H9 (cell line): ENCODE results near the gene MED29. TPM values are rescaled to one million over a fixed set of nuclear protein-coding genes. Genes with fewer than 3 reads are reported as not detected.

Experiments
- DNase-seq: peaks from one replicate; pipeline ENCODE4 v3.0.0-alpha.2; 2017
- H2AFZ ChIP-seq: one replicate; pipeline ENCODE4 v1.6.1; 2013; ENCODE audit warnings: mild to moderate bottlenecking, low read length, control low read depth, moderate library complexity
- H2AK5ac ChIP-seq: 2 replicates; pipeline ENCODE4 v1.6.1; 2013; ENCODE audit warnings: low read length, control low read depth, mixed read lengths; ENCODE audit not compliant: insufficient read length
- H2BK120ac ChIP-seq: one replicate; pipeline ENCODE4 v1.6.1; 2013; ENCODE audit warnings: low read depth, mild to moderate bottlenecking, low read length, control low read depth, inconsistent platforms; ENCODE audit not compliant: poor library complexity, severe bottlenecking
- H2BK12ac ChIP-seq: 2 replicates; pipeline ENCODE4 v1.6.1; 2013; ENCODE audit warnings: low read length, control low read depth, mixed read lengths, low read depth; ENCODE audit not compliant: insufficient read length
- H2BK15ac ChIP-seq: 2 replicates; pipeline ENCODE4 v1.6.1; 2013; ENCODE audit warnings: low read depth, low read length, control low read depth
- H2BK20ac ChIP-seq: one replicate; pipeline ENCODE4 v1.6.1; 2013; ENCODE audit warnings: low read depth, mild to moderate bottlenecking, low read length, control low read depth, inconsistent platforms; ENCODE audit not compliant: poor library complexity, severe bottlenecking
- H2BK5ac ChIP-seq: 2 replicates; pipeline ENCODE4 v1.6.1; 2013; ENCODE audit warnings: low read length, control low read depth, mixed read lengths; ENCODE audit not compliant: insufficient read length
- H3K14ac ChIP-seq: 2 replicates; pipeline ENCODE4 v1.6.1; 2013; ENCODE audit warnings: low read length, control low read depth; ENCODE audit not compliant: insufficient read depth
- H3K18ac ChIP-seq: 2 replicates; pipeline ENCODE4 v1.6.1; 2013; ENCODE audit warnings: low read depth, mild to moderate bottlenecking, mixed read lengths, low read length, control low read depth; ENCODE audit not compliant: insufficient read length
- H3K23ac ChIP-seq: 2 replicates; pipeline ENCODE4 v1.6.1; 2013; ENCODE audit warnings: low read length, control low read depth, mixed read lengths, low read depth; ENCODE audit not compliant: insufficient read length
- H3K23me2 ChIP-seq: 2 replicates; pipeline ENCODE4 v1.6.1; 2013; ENCODE audit warnings: low read depth, mild to moderate bottlenecking, mixed read lengths, low read length, control low read depth; ENCODE audit not compliant: insufficient read length, poor library complexity, severe bottlenecking
- H3K27ac ChIP-seq: 2 replicates; pipeline ENCODE4 v1.5.1; 2013; ENCODE audit warnings: low read length, control low read depth, mixed read lengths, low read depth; ENCODE audit not compliant: insufficient read length
- H3K27me3 ChIP-seq: 2 replicates; pipeline ENCODE4 v1.6.1; 2013; ENCODE audit warnings: low read length, control low read depth, inconsistent platforms; ENCODE audit not compliant: insufficient read depth
- H3K4ac ChIP-seq: 2 replicates; pipeline ENCODE4 v1.6.1; 2013; ENCODE audit warnings: low read depth, mild to moderate bottlenecking, control low read depth, inconsistent platforms, low read length, moderate library complexity
- H3K4me1 ChIP-seq: 2 replicates; pipeline ENCODE4 v1.6.1; 2013; ENCODE audit warnings: low read length, control low read depth, inconsistent platforms; ENCODE audit not compliant: insufficient read depth
- H3K4me2 ChIP-seq: 2 replicates; pipeline ENCODE4 v1.6.1; 2013; ENCODE audit warnings: low read length, control low read depth, mixed read lengths; ENCODE audit not compliant: insufficient read length, insufficient read depth
- H3K56ac ChIP-seq: 2 replicates; pipeline ENCODE4 v1.6.1; 2013; ENCODE audit warnings: low read depth, mild to moderate bottlenecking, mixed read lengths, low read length, control low read depth; ENCODE audit not compliant: insufficient read length
- H3K79me1 ChIP-seq: 2 replicates; pipeline ENCODE4 v1.6.1; 2013; ENCODE audit warnings: low read depth, mild to moderate bottlenecking, moderate library complexity, low read length, control low read depth, inconsistent platforms; ENCODE audit not compliant: insufficient read depth, poor library complexity, severe bottlenecking
- H3K79me2 ChIP-seq: 2 replicates; pipeline ENCODE4 v1.6.1; 2013; ENCODE audit warnings: low read length, control low read depth, inconsistent platforms; ENCODE audit not compliant: insufficient read depth
- H3K9ac ChIP-seq: 2 replicates; pipeline ENCODE4 v1.6.1; 2013; ENCODE audit warnings: low read length, control low read depth, mixed read lengths; ENCODE audit not compliant: insufficient read length; ENCODE audit errors: extremely low read depth
- H3K9me3 ChIP-seq: one replicate; pipeline ENCODE4 v1.6.1; 2013; ENCODE audit warnings: low read depth, low read length, inconsistent platforms; ENCODE audit not compliant: control insufficient read depth
- H3T11ph ChIP-seq: one replicate; pipeline ENCODE4 v1.6.1; 2013; ENCODE audit warnings: mild to moderate bottlenecking, low read length, control low read depth, inconsistent platforms
- H4K20me1 ChIP-seq: one replicate; pipeline ENCODE4 v1.6.1; 2013; ENCODE audit not compliant: control insufficient read depth, insufficient read length, insufficient read depth
- H4K5ac ChIP-seq: 2 replicates; pipeline ENCODE4 v1.6.1; 2013; ENCODE audit warnings: low read depth, mild to moderate bottlenecking, mixed read lengths, low read length, control low read depth; ENCODE audit not compliant: insufficient read length
- H4K8ac ChIP-seq: replicated peaks from 2 replicates; pipeline ENCODE4 v1.6.1; 2013; ENCODE audit warnings: low read length, control low read depth, mixed read lengths, low read depth; ENCODE audit not compliant: insufficient read length
- H4K91ac ChIP-seq: 2 replicates; pipeline ENCODE4 v1.6.1; 2013; ENCODE audit warnings: low read depth, mild to moderate bottlenecking, moderate library complexity, mixed read lengths, low read length, control low read depth; ENCODE audit not compliant: insufficient read length
- H3K27ac Mint-ChIP-seq, 3 experiments: 2 replicates in 2 of 3; 3 replicates in 1 of 3; pipeline ENCODE4 v1.8.0; 2020 to 2021; ENCODE audit warnings: mixed read lengths in 3 of 3, mild to moderate bottlenecking in 1 of 3, moderate library complexity in 1 of 3
- H3K27me3 Mint-ChIP-seq: 2 replicates; pipeline ENCODE4 v1.8.0; 2021; ENCODE audit warnings: low read depth, mild to moderate bottlenecking, moderate library complexity, mixed read lengths
- H3K36me3 Mint-ChIP-seq, 3 experiments: 2 replicates in 2 of 3; 3 replicates in 1 of 3; pipeline ENCODE4 v1.8.0; 2020 to 2021; ENCODE audit warnings: low read depth in 3 of 3, mixed read lengths in 3 of 3; ENCODE audit not compliant: insufficient read depth in 1 of 3
- H3K4me1 Mint-ChIP-seq, 2 experiments: 2 replicates each; pipeline ENCODE4 v1.8.0; 2020; ENCODE audit warnings: mixed read lengths in 2 of 2
- H3K4me3 Mint-ChIP-seq, 2 experiments: 2 replicates in 1 of 2; 3 replicates in 1 of 2; pipeline ENCODE4 v1.8.0; 2020 to 2021; ENCODE audit warnings: mild to moderate bottlenecking in 2 of 2, mixed read lengths in 2 of 2, moderate library complexity in 1 of 2
- H3K9me3 Mint-ChIP-seq, 2 experiments: 2 replicates in 1 of 2; 3 replicates in 1 of 2; pipeline ENCODE4 v1.8.0; 2020; ENCODE audit warnings: mild to moderate bottlenecking in 2 of 2, mixed read lengths in 2 of 2, moderate library complexity in 1 of 2
- CTCF ChIP-seq: fragments of 200-600 bp; sonication (generic); conservative IDR thresholded peaks from 3 replicates; pipeline ENCODE4 v1.8.0; 2021; ENCODE audit warnings: antibody characterized with exemption, mild to moderate bottlenecking
- WGBS: extraction: QIAGEN DNeasy Blood & Tissue Kit; methylation state at CpG from one replicate; pipeline ENCODE4 v1.1.7; 2013; ENCODE audit warnings: missing lambda C conversion rate, low lambda C conversion rate, mixed read lengths; ENCODE audit not compliant: insufficient read length; ENCODE audit errors: extremely low coverage; 5-methylcytosine and 5-hydroxymethylcytosine counted together
- total RNA-seq: library from RNA; stranded (reverse); gene quantifications from 2 replicates; pipeline ENCODE4 v1.2.1, GENCODE V29; 2021

Gene MED29
- total RNA-seq, 1 experiment from 2014 or later: 48.3 TPM

- H2BK5ac ChIP-seq: no peak overlapping the region
- no peak overlapping the region for H2AK5ac ChIP-seq
- H3K4ac ChIP-seq: no peak overlapping the region
- H3K4me2 ChIP-seq: no peak overlapping the region
- H2BK15ac ChIP-seq: no peak overlapping the region
- no peak overlapping the region for H3T11ph ChIP-seq
- no peak overlapping the region for H3K23ac ChIP-seq
- H3K27ac ChIP-seq: no peak overlapping the region
- H3K56ac ChIP-seq: no peak overlapping the region
- no peak for TF ChIP-seq CTCF
- H3K9me3 ChIP-seq: no peaks in the 10 kb centered on the region
- no peak overlapping the region for H2AFZ ChIP-seq
- no peaks in the 10 kb centered on the region for H3K27me3 Mint-ChIP-seq
- no peak overlapping the region for H2BK12ac ChIP-seq
- no peak overlapping the region for H2BK120ac ChIP-seq
- no peak overlapping the region; the same call in 1 of the 2 replicates for H3K14ac ChIP-seq
- H4K8ac ChIP-seq: no peak overlapping the region
- peak overlapping the region in 1 of 2 experiments; percentile 16; a peak in 1 of 5 replicates for H3K4me3 Mint-ChIP-seq
- peak overlapping the region in 2 of 3 experiments; percentile 53 to 64; a peak in 3 of 7 replicates for H3K27ac Mint-ChIP-seq
- H4K5ac ChIP-seq: no peak overlapping the region
- no peaks in the 10 kb centered on the region for H3K27me3 ChIP-seq
- H4K20me1 ChIP-seq: no peaks in the 10 kb centered on the region
- H3K4me1 ChIP-seq: no peaks in the 10 kb centered on the region
- H4K91ac ChIP-seq: no peak overlapping the region
- WGBS: no CpG with 5 or more reads among the region's 9 CpGs
- no peak overlapping the region for H3K18ac ChIP-seq
- H3K36me3 Mint-ChIP-seq: peaks cover 50 to 88% (median 87%) of the 10 kb centered on the region in 3 experiments
- H3K9ac ChIP-seq: no peak overlapping the region
- H3K23me2 ChIP-seq: no peaks in the 10 kb centered on the region
- no peaks in the 10 kb centered on the region for H3K79me1 ChIP-seq
- H3K79me2 ChIP-seq: no peaks in the 10 kb centered on the region
- H3K4me1 Mint-ChIP-seq: peaks cover 3 to 7% of the 10 kb centered on the region in 2 experiments; a peak in 3 of 4 replicates
- H3K9me3 Mint-ChIP-seq: no peaks in the 10 kb centered on the region
- H2BK20ac ChIP-seq: no peak overlapping the region
- no peak for DNase-seq
Observed at GRCh38 chr19:39384839-39385568, 6.2 kb upstream of the MED29 start.
